ENCODE measurements around the gene SPATA9. TPM values are rescaled to one million over a fixed set of nuclear protein-coding genes. Genes with fewer than 3 reads are reported as not detected.
A peak's percentile ranks its signal among the peaks of the same experiment; 100 is the strongest.

SPATA9 gene
- total RNA-seq, 4 donors from 2014 or later, result 0.82 to 1.5 TPM; not detected in 2

DNA sequence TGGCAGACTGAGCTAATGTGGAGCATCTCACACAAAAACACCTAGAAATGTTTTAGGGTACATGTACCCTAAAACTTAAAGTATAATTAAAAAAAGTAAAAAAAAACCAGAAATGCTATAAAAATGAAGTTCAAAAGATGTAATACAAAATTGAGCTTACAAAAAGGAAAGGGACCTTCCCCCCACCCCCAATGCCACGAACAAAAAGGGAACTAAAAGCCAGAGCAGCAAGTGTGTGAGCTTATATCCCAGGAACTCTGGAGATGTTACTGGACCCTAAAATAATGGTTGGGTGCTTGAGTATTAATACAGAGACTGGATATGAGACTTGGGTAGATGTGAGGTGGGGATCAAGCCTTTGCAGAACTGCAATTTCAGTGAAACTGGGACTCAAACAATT lies 11.0 kb downstream of the SPATA9 start:
- peaks cover 0 to 20% (median 2%) of the 10 kb centered on the region in 4 donors for H3K4me1 ChIP-seq
- no peaks in the 10 kb centered on the region for H3K36me3 ChIP-seq
- WGBS, 2 donors (ENCODE audit: low coverage in 1 of 2), result 64 to 67% methylated on average over 1 of the region's 1 CpG
- in situ Hi-C loops (cut with MboI; ENCODE audit: low pct_ligation_motif_present in 1 of 4, low pct_unique_long_range_greater_than_20kb in 1 of 4, low sequenced_read_pairs in 3 of 4), result no loop called here
- intact Hi-C loops (cut with DNase I; ENCODE audit: low total_unique reads), result no loop called here
- TF ChIP-seq EP300 (IDR thresholded peaks at IDR 0.05; ENCODE audit: low read depth), result no peak
- H3K4me3 ChIP-seq, result no peak overlapping the region
- DNase-seq, result no peak
- no peaks in the 10 kb centered on the region for H3K27me3 ChIP-seq
- H3K27ac ChIP-seq, result no peak overlapping the region
- H3K9me3 ChIP-seq, result no peaks in the 10 kb centered on the region

DNA sequence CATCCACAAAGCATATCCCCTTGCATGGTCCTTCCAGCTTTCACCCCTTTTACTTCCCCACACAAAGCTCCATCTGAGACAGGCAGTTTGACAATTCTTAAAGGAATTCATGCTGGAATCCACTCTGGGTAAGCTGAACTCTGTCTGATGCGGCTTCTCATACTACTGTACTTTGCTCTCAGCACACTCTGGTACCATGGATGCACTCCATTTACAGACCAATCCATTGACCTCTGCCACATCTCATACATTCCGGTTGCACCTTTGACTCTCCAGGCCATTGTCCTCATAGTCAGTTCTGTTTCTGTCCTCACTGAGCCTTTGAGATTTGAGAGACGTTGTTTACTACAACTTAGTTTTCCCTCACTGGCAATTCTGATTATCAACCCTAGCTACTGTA lies 12.2 kb downstream of the SPATA9 start:
- Histone ChIP-seq H3K27me3 (no peaks in the 10 kb centered on the region), H3K9me3 (no peaks in the 10 kb centered on the region), H3K4me3 (no peak overlapping the region), H3K4me1 (peaks cover 0 to 20% (median 2%) of the 10 kb centered on the region in 4 donors), H3K27ac (peak overlapping the region; percentile 65 to 87 (median 80)), H3K36me3 (no peaks in the 10 kb centered on the region)
- 82 to 91% methylated on average over 2 to 3 of the region's 3 CpGs for whole genome bisulfite sequencing, 2 donors (ENCODE audit: low coverage in 1 of 2)
- in situ Hi-C loops (cut with MboI; ENCODE audit: low pct_ligation_motif_present in 1 of 4, low pct_unique_long_range_greater_than_20kb in 1 of 4, low sequenced_read_pairs in 3 of 4), result no loop called here
- intact Hi-C loops (cut with DNase I; ENCODE audit: low total_unique reads), result no loop called here
- DNase-seq, result no peak
- TF ChIP-seq POLR2AphosphoS5 (IDR thresholded peaks at IDR 0.05), result no peak
- no peak for TF ChIP-seq CTCF (IDR thresholded peaks at IDR 0.05)
- no peak for TF ChIP-seq EP300 (IDR thresholded peaks at IDR 0.05; ENCODE audit: low read depth)
- TF ChIP-seq POLR2A (IDR thresholded peaks at IDR 0.05), result no peak

DNA sequence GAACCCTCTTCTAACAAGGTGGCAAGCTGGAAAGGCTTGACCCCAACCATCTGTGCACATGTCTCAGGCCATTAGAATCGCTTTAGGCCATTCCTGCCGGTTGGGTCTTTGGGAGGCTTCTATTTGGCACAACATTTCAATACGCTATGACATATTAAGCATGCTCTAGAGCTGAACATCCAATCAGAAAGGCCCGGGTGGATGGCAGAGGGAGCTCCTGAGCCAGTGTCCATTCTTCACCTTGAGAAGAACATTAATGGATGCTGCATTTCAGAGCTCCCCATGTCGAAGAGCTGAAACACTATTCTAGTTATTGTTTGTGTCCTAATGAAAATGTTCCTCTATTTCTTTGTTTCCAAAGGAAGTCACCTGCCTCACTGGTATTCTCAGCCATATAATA lies 12.8 kb downstream of the SPATA9 start:
- no peak for DNase-seq
- Histone ChIP-seq H3K36me3 (no peaks in the 10 kb centered on the region), H3K9me3 (no peaks in the 10 kb centered on the region), H3K4me1 (peaks cover 0 to 20% (median 2%) of the 10 kb centered on the region in 4 donors), H3K4me3 (no peak overlapping the region), H3K27ac (peak overlapping the region; percentile 65 to 87 (median 80)), H3K27me3 (no peaks in the 10 kb centered on the region)
- 74 to 88% methylated on average over 5 of the region's 5 CpGs for WGBS, 2 donors (ENCODE audit: low coverage in 1 of 2)
- TF ChIP-seq POLR2AphosphoS5 (IDR thresholded peaks at IDR 0.05), result no peak
- intact Hi-C loops (cut with DNase I; ENCODE audit: low total_unique reads), result loop anchor here (10.0 kb wide), 2 partner anchors 65 to 105 kb away; partner anchors contain the start of gene RHOBTB3
- in situ Hi-C loops (cut with MboI; ENCODE audit: low pct_ligation_motif_present in 1 of 4, low pct_unique_long_range_greater_than_20kb in 1 of 4, low sequenced_read_pairs in 3 of 4), result loop anchor here in 3 of 4 donors (5.0 to 10.0 kb wide), 3 partner anchors 55 to 175 kb away; no protein-coding TSS in a partner anchor

DNA sequence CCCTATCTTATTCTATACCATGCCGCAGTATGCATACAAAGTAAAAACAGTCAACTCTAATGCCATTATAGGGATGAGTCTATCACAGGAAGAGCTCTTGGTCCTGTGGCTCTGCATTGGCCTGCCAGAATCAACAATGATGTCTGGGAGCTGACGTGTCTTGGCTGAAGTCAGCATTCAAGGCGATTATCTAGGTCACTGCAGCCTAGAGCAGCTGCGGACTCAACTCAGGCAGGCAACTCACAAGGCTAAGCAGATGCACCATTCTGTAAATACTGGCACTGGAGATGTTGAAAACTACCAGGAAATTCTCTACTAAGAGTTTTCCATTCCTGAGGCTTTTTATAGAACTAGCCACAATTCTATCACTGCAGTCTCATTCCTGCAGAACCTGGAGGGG lies 13.3 kb downstream of the SPATA9 start:
- Histone ChIP-seq H3K36me3 (no peaks in the 10 kb centered on the region), H3K27me3 (no peaks in the 10 kb centered on the region), H3K27ac (peak overlapping the region; percentile 68 to 87 (median 80)), H3K9me3 (no peaks in the 10 kb centered on the region), H3K4me3 (no peak overlapping the region), H3K4me1 (peaks cover 0 to 23% (median 3%) of the 10 kb centered on the region in 4 donors)
- DNase-seq, result peak; percentile 59
- TF ChIP-seq POLR2AphosphoS5 (IDR thresholded peaks at IDR 0.05) (peak; percentile 76 to 80 (median 76)), EP300 (IDR thresholded peaks at IDR 0.05; ENCODE audit: low read depth) (peak; percentile 54), POLR2A (IDR thresholded peaks at IDR 0.05) (no peak), CTCF (IDR thresholded peaks at IDR 0.05) (no peak)
- intact Hi-C loops (cut with DNase I; ENCODE audit: low total_unique reads) (loop anchor here (10.0 kb wide), 2 partner anchors 65 to 105 kb away; partner anchors contain the start of gene RHOBTB3), in situ Hi-C loops (cut with MboI; ENCODE audit: low pct_ligation_motif_present in 1 of 4, low pct_unique_long_range_greater_than_20kb in 1 of 4, low sequenced_read_pairs in 3 of 4) (loop anchor here in 3 of 4 donors (5.0 to 10.0 kb wide), 3 partner anchors 55 to 175 kb away; no protein-coding TSS in a partner anchor)
- WGBS, 2 donors (ENCODE audit: low coverage in 1 of 2), result 74% methylated on average over 4 of the region's 4 CpGs; no CpG with 5 or more reads in 1 of the 2 donors

GRCh38 chr5:95668728-95669127 lies 14.1 kb downstream of the SPATA9 start:
- 85 to 100% methylated on average over 1 of the region's 1 CpG for WGBS, 2 donors (ENCODE audit: low coverage in 1 of 2)
- intact Hi-C loops (cut with DNase I; ENCODE audit: low total_unique reads), result loop anchor here (10.0 kb wide), 2 partner anchors 66 to 106 kb away; partner anchors contain the start of gene RHOBTB3

More at GRCh38 chr5:95668728-95669127, 14.1 kb downstream of the SPATA9 start:
- Histone ChIP-seq H3K4me1 (peaks cover 0 to 30% (median 5%) of the 10 kb centered on the region in 4 donors), H3K27ac (peak overlapping the region; percentile 68 to 87 (median 80)), H3K27me3 (no peaks in the 10 kb centered on the region), H3K4me3 (no peak overlapping the region), H3K9me3 (no peaks in the 10 kb centered on the region), H3K36me3 (no peaks in the 10 kb centered on the region)
- no peak for TF ChIP-seq EP300 (IDR thresholded peaks at IDR 0.05; ENCODE audit: low read depth)
- no peak for TF ChIP-seq POLR2AphosphoS5 (IDR thresholded peaks at IDR 0.05)
- TF ChIP-seq CTCF (IDR thresholded peaks at IDR 0.05), result no peak
- TF ChIP-seq POLR2A (IDR thresholded peaks at IDR 0.05), result no peak
- in situ Hi-C loops (cut with MboI; ENCODE audit: low pct_ligation_motif_present in 1 of 4, low pct_unique_long_range_greater_than_20kb in 1 of 4, low sequenced_read_pairs in 3 of 4), result loop anchor here in 3 of 4 donors (5.0 to 10.0 kb wide), 3 partner anchors 56 to 176 kb away; no protein-coding TSS in a partner anchor
- no peak for DNase-seq
